Measurements from ENCODE around the gene RAB36. TPM values are rescaled to one million over a fixed set of nuclear protein-coding genes. Genes with fewer than 3 reads are reported as not detected.

RAB36 gene
- polyA plus RNA-seq, 2 of the 4 experiments (the other 2 are of a cell fraction) = 2.5 to 4.0 TPM

DNA sequence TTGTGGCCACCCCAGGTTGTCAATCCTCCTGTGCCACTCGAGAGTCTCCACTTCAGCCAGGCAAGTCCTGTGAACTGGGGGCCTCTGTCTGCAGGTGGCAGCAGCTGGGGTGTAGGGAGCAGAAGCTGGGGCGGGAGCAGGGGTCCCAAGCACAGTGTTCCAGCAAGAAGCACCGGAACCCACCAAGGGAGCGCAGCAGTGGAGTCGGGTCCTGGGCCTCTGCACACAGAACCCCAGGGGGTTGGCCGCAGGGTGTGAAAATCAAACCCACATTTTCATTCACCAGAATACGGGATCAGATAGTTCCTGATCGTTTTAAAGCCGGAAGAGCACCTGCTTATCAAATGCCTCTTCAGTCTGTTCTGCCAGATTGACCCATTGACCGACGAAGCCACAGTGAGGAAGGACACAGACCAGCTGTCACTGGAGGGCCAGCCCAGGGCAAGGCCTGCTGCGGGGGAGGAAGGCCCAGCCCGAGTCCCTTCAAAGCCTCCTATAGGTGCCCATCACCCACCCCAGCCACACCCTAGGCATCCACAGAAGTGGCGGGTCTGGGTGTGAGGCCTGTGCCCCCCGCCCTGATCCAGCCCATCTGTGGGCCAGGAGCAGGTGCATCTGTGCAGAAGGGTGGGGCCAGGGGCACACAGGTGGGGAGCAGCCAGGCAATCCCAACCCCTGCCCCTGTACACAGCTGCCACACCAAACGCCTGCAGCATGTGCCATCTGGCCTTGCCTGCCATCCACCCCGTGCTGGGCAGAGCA, 37.6 kb upstream of the RAB36 start (continued):
- TF ChIP-seq CTCF (IDR thresholded peaks at IDR 0.05) (no peak), EHMT2 (IDR thresholded peaks at IDR 0.05; ENCODE audit: low read depth) (no peak)
- TF ChIP-seq, protein P1, sequence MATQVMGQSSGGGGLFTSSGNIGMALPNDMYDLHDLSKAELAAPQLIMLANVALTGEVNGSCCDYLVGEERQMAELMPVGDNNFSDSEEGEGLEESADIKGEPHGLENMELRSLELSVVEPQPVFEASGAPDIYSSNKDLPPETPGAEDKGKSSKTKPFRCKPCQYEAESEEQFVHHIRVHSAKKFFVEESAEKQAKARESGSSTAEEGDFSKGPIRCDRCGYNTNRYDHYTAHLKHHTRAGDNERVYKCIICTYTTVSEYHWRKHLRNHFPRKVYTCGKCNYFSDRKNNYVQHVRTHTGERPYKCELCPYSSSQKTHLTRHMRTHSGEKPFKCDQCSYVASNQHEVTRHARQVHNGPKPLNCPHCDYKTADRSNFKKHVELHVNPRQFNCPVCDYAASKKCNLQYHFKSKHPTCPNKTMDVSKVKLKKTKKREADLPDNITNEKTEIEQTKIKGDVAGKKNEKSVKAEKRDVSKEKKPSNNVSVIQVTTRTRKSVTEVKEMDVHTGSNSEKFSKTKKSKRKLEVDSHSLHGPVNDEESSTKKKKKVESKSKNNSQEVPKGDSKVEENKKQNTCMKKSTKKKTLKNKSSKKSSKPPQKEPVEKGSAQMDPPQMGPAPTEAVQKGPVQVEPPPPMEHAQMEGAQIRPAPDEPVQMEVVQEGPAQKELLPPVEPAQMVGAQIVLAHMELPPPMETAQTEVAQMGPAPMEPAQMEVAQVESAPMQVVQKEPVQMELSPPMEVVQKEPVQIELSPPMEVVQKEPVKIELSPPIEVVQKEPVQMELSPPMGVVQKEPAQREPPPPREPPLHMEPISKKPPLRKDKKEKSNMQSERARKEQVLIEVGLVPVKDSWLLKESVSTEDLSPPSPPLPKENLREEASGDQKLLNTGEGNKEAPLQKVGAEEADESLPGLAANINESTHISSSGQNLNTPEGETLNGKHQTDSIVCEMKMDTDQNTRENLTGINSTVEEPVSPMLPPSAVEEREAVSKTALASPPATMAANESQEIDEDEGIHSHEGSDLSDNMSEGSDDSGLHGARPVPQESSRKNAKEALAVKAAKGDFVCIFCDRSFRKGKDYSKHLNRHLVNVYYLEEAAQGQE (IDR thresholded peaks at IDR 0.05) = no peak

- H3K4me2 ChIP-seq = no peak overlapping the region
- no peak for DNase-seq (ENCODE audit: low read depth in 1 of 2, low spot score in 1 of 2)
- no peak for ATAC-seq
- no peaks in the 10 kb centered on the region for H3K4me1 ChIP-seq
- ChIA-PET POLR2A (no interaction called here), CTCF (interaction anchor here (1.3 to 3.0 kb wide), 3 partner anchors 149 to 173 kb away, joined by 3 to 12 read pairs (median 10); no protein-coding TSS in a partner anchor)
- TF ChIP-seq JUN (IDR thresholded peaks at IDR 0.05) (no peak), GATA3 (IDR thresholded peaks at IDR 0.05; ENCODE audit: borderline replicate concordance) (no peak), EHF (CRISPR knock-in tag; IDR thresholded peaks at IDR 0.05) (no peak), HOXA7 (CRISPR knock-in tag; IDR thresholded peaks at IDR 0.05) (no peak), HEYL (CRISPR knock-in tag; IDR thresholded peaks at IDR 0.05) (no peak), RARB (CRISPR knock-in tag; IDR thresholded peaks at IDR 0.05) (no peak), USF2 (IDR thresholded peaks at IDR 0.05) (no peak), SREBF2 (IDR thresholded peaks at IDR 0.05) (no peak), HDAC2 (IDR thresholded peaks at IDR 0.05) (no peak), FOSB (CRISPR knock-in tag; IDR thresholded peaks at IDR 0.05) (no peak), HES2 (IDR thresholded peaks at IDR 0.05) (no peak), RAD21 (conservative IDR thresholded peaks at IDR 0.05 in 1 of 2, IDR thresholded peaks at IDR 0.05 in 1 of 2) (no peak), CHD2 (IDR thresholded peaks at IDR 0.05; ENCODE audit: low read length, partially characterized antibody) (no peak), CBX8 (IDR thresholded peaks at IDR 0.05) (no peak), NPAS2 (CRISPR knock-in tag; IDR thresholded peaks at IDR 0.05; ENCODE audit: borderline replicate concordance) (no peak), HMGXB4 (CRISPR knock-in tag; IDR thresholded peaks at IDR 0.05; ENCODE audit: borderline replicate concordance) (no peak)
- no peaks in the 10 kb centered on the region for H3K9me3 ChIP-seq
- no peak for FAIRE-seq
- H3K27ac ChIP-seq = no peak overlapping the region
- no peak overlapping the region for H3K4me3 ChIP-seq
- WGBS (ENCODE audit: missing lambda C conversion rate) = 93% methylated on average over 6 of the region's 7 CpGs
Measured at GRCh38 chr22:23108249-23109078, 36.8 kb upstream of the RAB36 start.
